Stimulated activated memory B cell treated with anti-CD40 and anti-IgM and Interleukin-4, amounts not matched to agents 10 μg/mL and 1 μg/mL and 100 μg/mL, for 72 hours (primary cell): Measurements from ENCODE around the gene CACNA2D2.

Experiments
- ATAC-seq: fragments of 150-1000 bp; cut with Tn5 transposase; 2 replicates; pipeline ENCODE4 v1.10.0; 2021
- H3K27ac Mint-ChIP-seq: one replicate; pipeline ENCODE4 v1.8.0; 2022; ENCODE audit warnings: mild to moderate bottlenecking, mixed read lengths
- H3K27me3 Mint-ChIP-seq: one replicate; pipeline ENCODE4 v1.8.0; 2022; ENCODE audit warnings: mixed read lengths
- H3K36me3 Mint-ChIP-seq: one replicate; pipeline ENCODE4 v1.8.0; 2022; ENCODE audit warnings: mixed read lengths
- H3K4me1 Mint-ChIP-seq: one replicate; pipeline ENCODE4 v1.8.0; 2022; ENCODE audit warnings: mixed read lengths
- H3K4me3 Mint-ChIP-seq: one replicate; pipeline ENCODE4 v1.8.0; 2022; ENCODE audit warnings: mild to moderate bottlenecking, moderate library complexity, mixed read lengths
- H3K9me3 Mint-ChIP-seq: one replicate; pipeline ENCODE4 v1.8.0; 2022; ENCODE audit warnings: mixed read lengths

CACNA2D2 gene

GRCh38 chr3:50327129-50327528, 176.3 kb downstream of the CACNA2D2 start:
- Mint-ChIP-seq H3K9me3 (no peaks in the 10 kb centered on the region), H3K36me3 (peaks cover 26% of the 10 kb centered on the region), H3K4me3 (peak overlapping the region; percentile 83), H3K27me3 (no peaks in the 10 kb centered on the region), H3K4me1 (peaks cover 56% of the 10 kb centered on the region), H3K27ac (peak overlapping the region; percentile 85)
- ATAC-seq, result no peak

DNA sequence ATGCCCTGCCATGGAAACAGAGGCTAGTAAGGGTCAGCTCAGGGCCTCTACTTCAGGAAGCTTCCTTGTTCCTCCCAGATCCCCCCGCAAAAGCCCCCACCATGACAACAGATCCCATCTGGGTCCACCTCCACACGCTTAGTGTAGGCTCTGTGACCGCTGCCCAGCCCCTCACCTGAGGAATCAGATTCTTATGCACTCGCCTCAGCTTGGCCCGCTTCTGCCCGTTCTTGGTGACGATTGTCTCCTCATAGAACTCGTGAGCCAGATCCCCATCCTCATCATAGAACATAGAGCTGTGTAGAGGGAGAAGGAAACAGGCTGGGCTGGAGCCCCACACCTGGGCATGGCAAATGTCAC, 177.3 kb downstream of the CACNA2D2 start:
- Mint-ChIP-seq H3K9me3 (no peaks in the 10 kb centered on the region), H3K36me3 (peaks cover 24% of the 10 kb centered on the region), H3K4me3 (peak overlapping the region; percentile 9), H3K27ac (no peak overlapping the region), H3K27me3 (no peaks in the 10 kb centered on the region), H3K4me1 (peaks cover 56% of the 10 kb centered on the region)
- ATAC-seq, result no peak

DNA sequence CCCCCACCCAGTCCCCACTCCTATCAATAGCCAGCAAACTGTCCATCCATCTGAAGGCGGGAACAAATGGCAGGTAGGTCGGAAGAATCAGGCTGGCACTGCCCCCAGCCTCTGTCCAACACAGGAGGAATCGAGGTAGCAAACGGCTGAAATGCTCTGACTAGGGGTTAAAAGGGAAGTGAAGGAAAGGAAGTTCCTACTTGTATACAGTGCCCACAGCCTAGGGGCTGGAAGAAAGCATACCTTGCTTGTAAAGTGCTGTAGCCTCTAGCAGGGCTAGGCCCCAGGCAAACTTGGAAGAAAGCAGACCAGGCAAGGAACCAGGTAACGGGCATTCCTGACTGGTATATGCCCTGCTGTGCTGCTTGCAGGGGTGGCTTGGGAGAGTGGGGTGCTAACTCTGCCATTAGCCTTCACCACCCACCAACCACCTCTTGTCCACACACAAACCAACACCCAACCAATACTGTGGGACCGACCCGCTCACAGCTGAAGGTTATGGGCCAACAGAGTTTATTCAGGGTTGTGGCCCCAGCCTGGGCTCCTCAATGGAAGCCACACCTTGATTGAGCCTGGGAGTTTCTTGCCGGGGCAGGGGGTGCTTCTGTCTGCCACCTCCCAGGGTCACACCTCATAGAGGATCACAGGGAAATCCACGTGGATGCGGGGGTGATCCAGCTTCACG, 177.8 kb downstream of the CACNA2D2 start:
- Mint-ChIP-seq H3K4me1 (peaks cover 58% of the 10 kb centered on the region), H3K9me3 (no peaks in the 10 kb centered on the region), H3K27ac (no peak overlapping the region), H3K36me3 (peaks cover 22% of the 10 kb centered on the region), H3K4me3 (no peak overlapping the region), H3K27me3 (no peaks in the 10 kb centered on the region)
- no peak for ATAC-seq

DNA sequence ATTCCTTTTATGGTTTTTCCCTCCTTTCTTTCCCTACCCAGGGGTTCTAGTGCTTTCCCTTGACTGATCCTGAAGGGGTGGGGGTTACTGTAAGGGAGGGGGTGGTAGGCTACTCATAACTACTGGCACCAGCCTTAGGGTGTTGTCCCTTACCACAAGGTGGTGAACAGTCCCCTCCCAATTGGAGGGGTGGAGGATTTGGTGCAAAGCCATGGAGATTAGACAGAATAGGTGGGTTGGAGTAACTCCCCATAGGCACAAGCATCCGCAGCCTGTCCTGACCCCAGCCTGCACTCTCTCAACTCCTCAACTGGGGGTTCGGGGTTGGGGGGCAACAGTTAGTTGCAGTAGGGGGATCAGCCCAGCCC, 178.3 kb downstream of the CACNA2D2 start:
- H3K36me3 Mint-ChIP-seq, result peaks cover 17% of the 10 kb centered on the region
- no peaks in the 10 kb centered on the region for H3K27me3 Mint-ChIP-seq
- no peak overlapping the region for H3K27ac Mint-ChIP-seq
- no peak for ATAC-seq
- no peak overlapping the region for H3K4me3 Mint-ChIP-seq
- no peaks in the 10 kb centered on the region for H3K9me3 Mint-ChIP-seq
- H3K4me1 Mint-ChIP-seq, result peaks cover 63% of the 10 kb centered on the region

DNA sequence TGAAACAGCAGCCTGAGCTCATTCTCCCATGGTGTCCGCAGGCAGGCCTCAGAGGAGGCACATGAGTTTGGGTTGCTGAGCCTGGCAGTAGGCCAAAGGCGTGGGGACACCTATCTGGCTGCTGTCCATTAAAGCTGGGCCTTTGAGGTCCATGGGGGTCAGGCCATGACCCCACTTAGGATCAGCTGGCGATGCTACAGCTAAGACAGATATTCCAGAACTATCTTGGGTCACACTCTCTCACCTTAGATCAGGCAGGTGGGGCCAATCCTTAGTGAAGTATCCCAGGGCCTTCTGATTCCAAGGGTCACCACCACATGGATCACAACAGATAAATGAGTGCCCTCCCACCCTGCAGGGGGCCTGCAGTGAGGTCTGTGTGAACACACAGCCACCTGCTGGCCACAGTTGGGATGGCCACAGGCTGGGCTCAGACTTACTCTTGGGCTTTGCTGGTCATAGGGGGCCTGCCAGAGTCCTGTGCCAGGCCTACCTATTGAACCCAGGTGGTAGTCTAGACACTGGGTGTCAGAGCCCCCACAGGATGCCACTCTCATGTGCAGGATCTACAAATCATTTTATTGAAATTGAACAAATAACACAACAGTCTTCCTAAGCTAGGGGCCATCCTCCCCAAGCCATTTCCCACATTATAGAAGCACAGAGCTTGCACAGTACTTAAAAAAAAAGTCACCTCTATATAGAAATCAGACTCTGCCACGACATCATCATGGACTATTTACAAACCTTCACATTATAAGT, 178.9 kb downstream of the CACNA2D2 start:
- H3K27me3 Mint-ChIP-seq, result no peaks in the 10 kb centered on the region
- ATAC-seq, result no peak
- H3K4me1 Mint-ChIP-seq, result peaks cover 69% of the 10 kb centered on the region
- peak overlapping the region; percentile 5 for H3K27ac Mint-ChIP-seq
- no peak overlapping the region for H3K4me3 Mint-ChIP-seq
- H3K9me3 Mint-ChIP-seq, result no peaks in the 10 kb centered on the region
- peaks cover 12% of the 10 kb centered on the region for H3K36me3 Mint-ChIP-seq

GRCh38 chr3:50323614-50324199, 179.7 kb downstream of the CACNA2D2 start:
- Mint-ChIP-seq H3K4me3 (no peak overlapping the region), H3K9me3 (no peaks in the 10 kb centered on the region), H3K27me3 (no peaks in the 10 kb centered on the region), H3K36me3 (peaks cover 12% of the 10 kb centered on the region), H3K27ac (peak overlapping the region; percentile 5), H3K4me1 (peaks cover 77% of the 10 kb centered on the region)
- ATAC-seq, result no peak

- Mint-ChIP-seq H3K4me3 (no peak overlapping the region), H3K36me3 (peaks cover 12% of the 10 kb centered on the region), H3K27me3 (no peaks in the 10 kb centered on the region), H3K9me3 (no peaks in the 10 kb centered on the region), H3K27ac (peak overlapping the region; percentile 5), H3K4me1 (peaks cover 77% of the 10 kb centered on the region)
- no peak for ATAC-seq
Measured at GRCh38 chr3:50323092-50323600, 180.3 kb downstream of the CACNA2D2 start.

DNA sequence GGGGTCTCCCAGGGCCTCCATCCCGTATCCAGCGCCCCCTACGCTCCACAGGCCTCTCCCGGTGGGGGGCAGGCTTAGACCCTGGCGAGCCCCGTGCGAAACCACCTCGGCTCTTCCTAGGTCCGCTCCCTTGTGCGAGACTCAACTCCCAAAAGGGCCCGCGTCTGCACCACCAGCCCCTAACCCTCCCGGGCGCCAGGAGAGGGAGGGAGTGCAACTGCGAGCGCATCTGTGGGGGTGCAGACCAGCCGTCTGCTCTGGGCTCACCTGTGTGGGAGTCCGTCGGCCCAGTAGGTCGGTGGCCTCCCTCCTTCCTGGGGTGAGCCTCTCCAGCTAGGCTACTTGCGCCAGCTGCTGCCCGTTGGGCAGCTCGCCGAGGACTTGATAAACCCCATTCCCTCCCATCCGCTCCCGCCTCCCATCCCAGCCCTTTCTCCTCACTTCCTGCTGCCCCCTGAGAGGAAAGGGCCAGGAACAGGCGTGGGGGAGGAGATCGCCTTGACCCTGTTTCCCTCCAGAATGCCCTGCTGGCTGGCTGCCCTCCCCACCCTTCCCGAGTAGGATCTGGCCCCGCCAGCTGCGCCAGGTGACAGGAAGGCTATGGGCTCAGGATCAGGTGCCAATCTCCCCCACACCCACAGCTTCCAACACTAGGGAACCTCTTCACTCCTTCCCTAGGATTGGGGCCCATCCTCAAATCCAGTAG, 180.9 kb downstream of the CACNA2D2 start, which contains the start of gene HYAL2:
Gene HYAL2 (minus strand): TSS at position 360 of the 706 bp plus-strand sequence. CDS start 2,256 bp downstream, outside the sequence.
- H3K36me3 Mint-ChIP-seq, result peaks cover 12% of the 10 kb centered on the region
- peak within 1 kb of the TSS; percentile 82 for H3K4me3 Mint-ChIP-seq
- H3K9me3 Mint-ChIP-seq, result no peaks in the 10 kb centered on the region
- H3K27me3 Mint-ChIP-seq, result no peaks in the 10 kb centered on the region
- ATAC-seq, result no peak
- peaks cover 79% of the 10 kb centered on the region for H3K4me1 Mint-ChIP-seq
- peak within 1 kb of the TSS; percentile 97 for H3K27ac Mint-ChIP-seq

- Mint-ChIP-seq H3K27me3 (no peaks in the 10 kb centered on the region), H3K9me3 (no peaks in the 10 kb centered on the region), H3K4me1 (peaks cover 78% of the 10 kb centered on the region), H3K27ac (peak overlapping the region; percentile 97), H3K36me3 (peaks cover 12% of the 10 kb centered on the region), H3K4me3 (peak overlapping the region; percentile 82)
- no peak for ATAC-seq
Measured at GRCh38 chr3:50322115-50322385, 181.4 kb downstream of the CACNA2D2 start.

- Mint-ChIP-seq H3K4me3 (peak overlapping the region; percentile 82), H3K4me1 (peaks cover 78% of the 10 kb centered on the region), H3K27ac (peak overlapping the region; percentile 97), H3K9me3 (no peaks in the 10 kb centered on the region), H3K36me3 (peaks cover 17% of the 10 kb centered on the region), H3K27me3 (no peaks in the 10 kb centered on the region)
- ATAC-seq, result peak; percentile 90
Measured at GRCh38 chr3:50321336-50322114, 181.9 kb downstream of the CACNA2D2 start.

DNA sequence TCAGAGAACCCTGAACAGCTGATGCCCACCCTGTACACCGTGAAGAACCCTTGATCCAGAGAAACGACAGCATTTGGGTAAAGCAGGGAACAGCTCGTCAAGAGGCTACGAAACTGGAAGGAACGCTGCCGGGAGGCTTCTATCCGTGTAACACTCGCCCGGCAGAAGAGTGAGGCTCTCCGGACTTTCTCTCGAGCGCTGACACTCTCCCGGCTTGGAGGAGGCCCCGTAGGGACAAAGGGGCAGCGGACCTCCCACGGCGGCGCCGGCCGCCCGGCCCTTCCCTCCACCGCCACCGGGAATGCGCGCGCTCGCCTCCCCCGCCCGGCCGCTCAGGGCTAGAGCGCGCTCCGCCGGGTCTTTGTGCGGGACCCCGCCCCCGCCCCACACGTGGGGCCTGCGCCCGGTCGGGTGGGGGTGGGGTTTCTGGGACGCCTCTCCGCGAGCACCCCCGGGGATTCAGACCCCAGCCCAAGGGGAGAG, 182.5 kb downstream of the CACNA2D2 start:
- peak; percentile 82 for ATAC-seq
- Mint-ChIP-seq H3K9me3 (no peaks in the 10 kb centered on the region), H3K27ac (peak overlapping the region; percentile 97), H3K4me3 (peak overlapping the region; percentile 77), H3K36me3 (peaks cover 21% of the 10 kb centered on the region), H3K4me1 (peaks cover 78% of the 10 kb centered on the region), H3K27me3 (no peaks in the 10 kb centered on the region)

GRCh38 chr3:50319894-50320625, 183.4 kb downstream of the CACNA2D2 start:
- peaks cover 77% of the 10 kb centered on the region for H3K4me1 Mint-ChIP-seq
- H3K4me3 Mint-ChIP-seq, result peak overlapping the region; percentile 77
- H3K27me3 Mint-ChIP-seq, result no peaks in the 10 kb centered on the region
- H3K36me3 Mint-ChIP-seq, result peaks cover 16% of the 10 kb centered on the region
- peak overlapping the region; percentile 97 for H3K27ac Mint-ChIP-seq
- ATAC-seq, result no peak
- H3K9me3 Mint-ChIP-seq, result no peaks in the 10 kb centered on the region

- Mint-ChIP-seq H3K9me3 (no peaks in the 10 kb centered on the region), H3K36me3 (peaks cover 9% of the 10 kb centered on the region), H3K4me1 (peaks cover 72% of the 10 kb centered on the region), H3K27ac (no peak overlapping the region), H3K4me3 (peak overlapping the region; percentile 17), H3K27me3 (no peaks in the 10 kb centered on the region)
- ATAC-seq, result no peak
Measured at GRCh38 chr3:50319181-50319893, 184.1 kb downstream of the CACNA2D2 start.
